Hepatocyte (in vitro differentiated cells): Measurements from ENCODE around the gene GGT6.
"Not testable (repeated sequence)": the region's sequence is repeated elsewhere in the genome, so short reads cannot be mapped to it uniquely, and the experiment has no call there.

Experiments
- EZH2 ChIP-seq: fragments of 200-600 bp; sonication (generic); IDR thresholded peaks from 2 replicates; pipeline ENCODE4 v1.6.1; 2016; ENCODE audit warnings: antibody characterized with exemption, mild to moderate bottlenecking, borderline replicate concordance
- EZH2phosphoT487 ChIP-seq: fragments of 200-600 bp; sonication (generic); IDR thresholded peaks from one replicate; pipeline ENCODE4 v1.6.1; 2018; ENCODE audit warnings: antibody characterized with exemption, mild to moderate bottlenecking, low read depth, moderate library complexity; ENCODE audit not compliant: unreplicated experiment, severe bottlenecking
- TF ChIP-seq, protein P1 (sequence below): fragments of 200-600 bp; sonication (generic); IDR thresholded peaks from 2 replicates; pipeline ENCODE4 v1.5.1; 2016; ENCODE audit warnings: antibody characterized with exemption, mild to moderate bottlenecking; ENCODE audit not compliant: poor library complexity

DNA sequence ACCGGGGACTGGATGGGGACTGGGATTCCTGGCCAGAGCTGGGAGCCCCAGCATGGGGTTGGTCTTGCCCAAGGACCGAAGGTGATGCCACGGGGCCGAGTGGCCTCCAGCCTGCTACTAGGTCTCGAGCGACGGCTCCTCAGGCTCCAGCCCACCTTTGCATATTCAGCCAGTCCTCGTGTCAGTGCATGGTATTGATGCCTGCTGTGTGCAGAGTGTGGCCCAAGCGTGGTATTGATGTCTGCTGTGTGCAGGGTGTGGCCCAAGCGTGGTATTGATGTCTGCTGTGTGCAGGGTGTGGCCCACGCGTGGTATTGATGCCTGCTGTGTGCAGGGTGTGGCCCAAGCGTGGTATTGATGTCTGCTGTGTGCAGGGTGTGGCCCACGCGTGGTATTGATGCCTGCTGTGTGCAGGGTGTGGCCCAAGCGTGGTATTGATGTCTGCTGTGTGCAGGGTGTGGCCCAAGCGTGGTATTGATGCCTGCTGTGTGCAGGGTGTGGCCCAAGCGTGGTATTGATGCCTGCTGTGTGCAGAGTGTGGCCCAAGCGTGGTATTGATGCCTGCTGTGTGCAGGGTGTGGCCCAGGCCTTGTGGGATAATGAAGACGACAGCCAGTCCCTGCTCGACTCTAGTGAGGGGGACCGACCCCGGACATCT is 35.4 kb upstream of the GGT6 start:
- TF ChIP-seq, protein P1, sequence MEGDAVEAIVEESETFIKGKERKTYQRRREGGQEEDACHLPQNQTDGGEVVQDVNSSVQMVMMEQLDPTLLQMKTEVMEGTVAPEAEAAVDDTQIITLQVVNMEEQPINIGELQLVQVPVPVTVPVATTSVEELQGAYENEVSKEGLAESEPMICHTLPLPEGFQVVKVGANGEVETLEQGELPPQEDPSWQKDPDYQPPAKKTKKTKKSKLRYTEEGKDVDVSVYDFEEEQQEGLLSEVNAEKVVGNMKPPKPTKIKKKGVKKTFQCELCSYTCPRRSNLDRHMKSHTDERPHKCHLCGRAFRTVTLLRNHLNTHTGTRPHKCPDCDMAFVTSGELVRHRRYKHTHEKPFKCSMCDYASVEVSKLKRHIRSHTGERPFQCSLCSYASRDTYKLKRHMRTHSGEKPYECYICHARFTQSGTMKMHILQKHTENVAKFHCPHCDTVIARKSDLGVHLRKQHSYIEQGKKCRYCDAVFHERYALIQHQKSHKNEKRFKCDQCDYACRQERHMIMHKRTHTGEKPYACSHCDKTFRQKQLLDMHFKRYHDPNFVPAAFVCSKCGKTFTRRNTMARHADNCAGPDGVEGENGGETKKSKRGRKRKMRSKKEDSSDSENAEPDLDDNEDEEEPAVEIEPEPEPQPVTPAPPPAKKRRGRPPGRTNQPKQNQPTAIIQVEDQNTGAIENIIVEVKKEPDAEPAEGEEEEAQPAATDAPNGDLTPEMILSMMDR = not testable (repeated sequence)
- TF ChIP-seq EZH2, EZH2phosphoT487: not testable (repeated sequence)
